Activated CD8-positive, alpha-beta memory T cell treated with anti-CD3 and anti-CD28 coated beads, Interleukin-2, amount 50 U/mL, for 4 hours (primary cell): ENCODE results near the gene IGSF10.

ENCODE experiments used
- DNase-seq: peaks from one replicate; pipeline ENCODE4 v3.0.0-alpha.2; 2020

IGSF10 gene

GRCh38 chr3:151459358-151459757, 1.5 kb downstream of the IGSF10 start:
- no peak for DNase-seq

- no peak for DNase-seq
Observed at GRCh38 chr3:151456065-151456464, 4.8 kb downstream of the IGSF10 start.

GRCh38 chr3:151452841-151453240, 8.0 kb downstream of the IGSF10 start:
- no peak for DNase-seq

GRCh38 chr3:151452368-151452767, 8.5 kb downstream of the IGSF10 start:
- DNase-seq = no peak

- no peak for DNase-seq
Observed at GRCh38 chr3:151446002-151446340, 14.9 kb downstream of the IGSF10 start.

DNA sequence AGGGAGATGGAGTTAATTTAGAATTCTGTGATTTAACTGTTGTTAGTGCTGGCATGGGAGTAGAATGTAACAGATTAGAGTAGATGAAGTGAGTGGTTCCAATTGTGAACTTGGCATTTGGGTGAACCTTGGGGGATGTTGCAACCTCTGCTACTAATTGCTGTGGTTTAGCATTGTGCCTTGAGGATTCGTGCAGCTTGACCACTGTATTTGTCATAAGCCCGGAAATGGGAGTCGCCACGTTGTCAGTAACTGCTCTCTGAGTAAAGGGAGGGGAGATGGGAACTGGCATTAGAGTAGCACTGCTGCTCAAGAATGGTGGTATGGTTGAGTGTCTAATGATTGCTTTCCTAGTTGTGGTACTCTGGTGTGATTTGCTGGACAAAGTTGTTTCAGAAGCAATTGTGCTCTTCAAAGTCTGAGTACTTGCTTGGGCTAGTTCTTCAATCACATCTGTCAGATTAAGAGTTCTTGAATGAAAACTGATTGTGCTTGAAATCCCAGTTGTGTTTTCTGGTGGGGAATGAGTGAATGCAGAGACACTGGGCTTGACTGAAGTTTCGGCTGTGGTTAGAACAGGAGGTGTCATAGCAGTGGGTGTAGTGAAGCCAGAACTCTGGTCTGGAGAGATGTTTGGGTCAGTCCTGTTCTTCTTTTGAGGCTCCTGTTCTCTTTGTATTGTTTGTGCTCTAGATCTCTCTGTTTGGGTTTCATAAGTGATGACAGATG, 15.4 kb downstream of the IGSF10 start:
- no peak for DNase-seq

GRCh38 chr3:151443583-151443982, 17.3 kb downstream of the IGSF10 start:
- no peak for DNase-seq

- DNase-seq = no peak
Observed at GRCh38 chr3:151440940-151441339, 19.9 kb downstream of the IGSF10 start.

DNA sequence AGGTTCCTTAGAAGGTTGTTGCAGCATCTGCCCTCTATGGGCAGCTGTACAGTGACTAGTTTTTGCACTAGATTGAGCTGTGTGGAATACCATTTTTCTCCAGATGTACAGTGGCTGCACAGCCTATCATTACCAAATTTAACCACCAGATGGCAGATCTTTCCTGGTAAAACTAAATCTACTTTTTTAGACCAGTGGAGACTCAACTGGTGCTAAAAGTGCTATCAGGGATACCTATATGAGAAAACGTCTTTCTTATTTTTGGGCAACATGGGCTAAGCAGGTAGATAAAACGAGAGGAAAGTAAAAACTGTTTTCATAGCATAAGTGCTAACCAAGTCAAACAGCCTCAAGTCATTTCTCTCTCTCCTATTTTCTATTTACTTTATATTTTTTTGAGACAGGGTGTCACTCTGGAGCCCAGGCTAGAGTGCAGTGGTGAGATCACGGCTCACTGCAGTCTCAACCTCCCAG, 21.2 kb downstream of the IGSF10 start:
- no peak for DNase-seq

- DNase-seq = no peak
Observed at GRCh38 chr3:151437906-151438305, 23.0 kb downstream of the IGSF10 start.

GRCh38 chr3:151436675-151437446, 24.0 kb downstream of the IGSF10 start:
- DNase-seq = no peak

- DNase-seq = no peak
Observed at GRCh38 chr3:151434151-151434890, 26.5 kb downstream of the IGSF10 start.

- DNase-seq = no peak
Observed at GRCh38 chr3:151432616-151433372, 28.1 kb downstream of the IGSF10 start.

GRCh38 chr3:151431940-151432339, 28.9 kb downstream of the IGSF10 start:
- no peak for DNase-seq

DNA sequence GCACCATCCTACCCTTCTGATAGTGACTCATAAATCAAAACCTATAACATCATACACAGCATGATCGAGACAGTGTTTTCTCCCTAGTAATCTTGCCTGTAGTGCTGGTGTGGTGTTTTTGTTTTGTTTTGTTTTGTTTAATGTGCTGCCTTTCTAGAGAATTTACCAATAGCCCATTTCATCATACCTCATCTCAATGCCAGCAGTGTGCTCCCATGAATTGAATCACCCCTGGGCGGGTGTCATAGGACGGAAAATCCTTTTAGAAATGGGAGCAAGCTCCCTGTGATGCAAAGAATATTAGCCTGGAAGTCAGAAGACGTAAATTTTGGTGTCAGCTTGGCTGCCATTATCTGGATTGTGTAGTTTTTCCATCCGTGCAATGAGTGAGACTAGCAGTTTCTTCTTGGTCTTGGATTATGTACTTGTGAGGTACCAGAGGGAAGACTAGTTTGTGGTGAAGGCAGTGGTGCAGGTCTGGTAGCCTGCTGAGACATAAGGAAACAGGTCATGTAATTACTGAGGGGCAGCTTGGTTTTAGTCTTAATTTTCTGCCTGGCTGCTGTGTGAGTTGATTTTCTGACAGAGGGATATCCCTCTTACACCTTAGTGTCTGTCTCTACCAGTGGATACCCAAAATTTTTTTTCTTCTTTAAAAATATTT, 29.9 kb downstream of the IGSF10 start:
- no peak for DNase-seq

DNA sequence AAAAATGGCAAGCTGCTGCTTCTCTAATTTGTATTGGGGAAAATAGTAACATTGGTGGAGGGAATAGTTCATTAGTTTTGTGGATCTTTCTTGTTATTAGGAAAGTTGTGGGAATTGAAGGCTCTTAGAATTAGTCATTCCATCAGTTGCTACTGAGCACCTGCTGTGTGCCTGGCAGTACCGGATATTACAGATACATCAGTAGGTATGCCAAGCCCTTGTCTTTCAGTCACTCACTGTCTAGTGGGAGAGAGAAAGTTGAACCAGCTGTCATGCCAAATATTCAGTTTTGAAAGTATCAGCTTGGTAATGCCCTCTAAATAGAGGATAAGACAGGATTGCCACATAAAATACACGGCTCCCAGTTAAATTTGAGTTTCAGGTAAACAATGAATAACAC, 32.5 kb downstream of the IGSF10 start:
- no peak for DNase-seq

- DNase-seq = no peak
Observed at GRCh38 chr3:151426341-151426657, 34.6 kb downstream of the IGSF10 start.

DNA sequence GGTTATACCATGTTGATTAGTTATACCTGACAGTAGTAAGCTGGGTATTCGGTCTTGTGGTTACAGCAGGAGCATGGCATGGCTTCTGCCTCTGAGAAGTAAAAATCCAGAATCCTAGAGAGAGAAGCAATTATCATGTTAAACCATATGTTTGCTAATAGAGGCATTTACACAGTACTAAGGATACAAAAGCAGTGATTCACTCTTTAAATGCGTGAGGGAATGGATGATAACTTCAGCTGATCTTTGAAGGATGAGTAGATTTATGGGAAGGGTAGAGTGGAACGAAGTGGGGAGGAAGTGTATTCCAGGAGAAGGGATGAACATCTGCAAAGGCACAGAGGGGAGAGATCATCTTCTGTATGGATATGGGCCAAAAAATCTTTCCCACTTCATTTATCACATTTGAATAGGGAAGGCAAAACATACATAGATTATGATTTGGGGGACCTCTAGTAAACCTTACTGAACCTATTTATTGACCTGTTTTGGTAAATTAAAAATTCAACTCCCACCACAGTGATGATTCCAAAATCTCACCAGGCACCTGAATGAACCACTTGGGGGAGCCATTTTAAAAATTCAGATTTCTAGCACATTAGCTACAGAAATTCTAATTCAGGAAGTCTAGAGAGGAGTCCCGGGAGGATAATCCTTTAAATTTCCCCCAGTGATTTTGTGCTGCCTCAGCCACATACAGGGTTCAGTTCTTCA, 35.1 kb downstream of the IGSF10 start:
- DNase-seq = no peak

DNA sequence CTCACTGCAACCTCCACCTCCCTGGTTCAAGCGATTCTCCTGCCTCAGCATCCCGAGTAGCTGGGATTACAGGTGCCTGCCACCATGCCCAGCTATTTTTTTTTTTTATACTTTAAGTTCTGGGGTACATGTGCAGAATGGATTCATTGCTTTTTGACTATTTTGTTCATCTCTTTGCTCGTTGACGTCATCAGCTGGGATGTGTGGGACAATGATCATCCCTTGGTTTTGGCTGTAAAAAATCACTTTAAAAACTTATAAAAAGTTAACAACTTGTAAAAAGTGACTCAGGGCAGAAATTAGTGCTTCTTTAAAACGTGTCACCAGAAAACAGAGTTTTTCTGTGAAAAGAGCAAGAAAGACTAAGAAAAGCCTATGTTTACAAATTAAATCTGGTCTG, 37.8 kb downstream of the IGSF10 start:
- DNase-seq = no peak

- DNase-seq = no peak
Observed at GRCh38 chr3:151421938-151422337, 38.9 kb downstream of the IGSF10 start.

DNA sequence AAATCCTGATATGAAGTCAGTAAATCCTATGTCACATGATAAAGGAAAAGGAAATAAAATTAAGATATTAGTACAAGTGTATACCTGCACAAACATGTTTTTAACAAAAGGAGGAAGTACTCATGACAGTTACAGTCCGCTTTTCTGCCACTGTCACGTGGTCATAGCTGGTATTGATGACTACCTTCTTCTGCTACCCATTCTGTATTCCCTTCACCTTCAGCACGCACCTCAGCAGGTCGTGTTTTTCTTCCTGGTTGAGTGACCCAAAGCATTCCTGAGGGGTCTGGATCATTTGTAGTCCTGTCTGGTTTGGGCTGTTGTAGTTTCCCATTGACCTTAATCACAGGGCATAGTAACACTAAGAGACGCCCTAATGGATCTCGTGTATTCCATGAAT, 41.1 kb downstream of the IGSF10 start:
- no peak for DNase-seq

DNA sequence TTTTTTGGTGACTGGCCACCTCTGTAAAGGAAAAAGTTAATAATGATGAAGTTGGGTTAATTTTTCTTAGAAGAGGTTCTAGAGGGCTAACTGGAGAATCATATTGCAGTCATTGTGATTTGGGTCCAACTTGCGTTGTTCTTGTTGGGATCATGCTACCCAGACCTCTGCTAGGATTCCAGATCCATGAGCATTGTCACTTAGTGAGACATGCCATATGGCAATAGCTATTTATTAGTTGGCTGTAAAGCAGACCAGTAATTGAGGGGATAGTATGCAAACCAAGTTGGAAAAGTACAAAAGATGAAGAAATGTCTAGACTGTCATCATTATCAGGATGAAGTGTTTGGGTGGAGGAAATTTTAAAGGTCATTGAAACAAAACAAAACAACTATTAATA, 45.6 kb downstream of the IGSF10 start:
- DNase-seq = no peak
